ENCODE data around the gene PIP5K1C. TPM values are rescaled to one million over a fixed set of nuclear protein-coding genes. Genes with fewer than 3 reads are reported as not detected.

Gene PIP5K1C
- total RNA-seq, 6 experiments from 2014 or later, result 73.8 to 95.6 (median 78.7) TPM

GRCh38 chr19:3621689-3622088, 78.6 kb downstream of the PIP5K1C start:
- H3K4me1 Mint-ChIP-seq (ENCODE audit: low read depth), result peaks cover 16% of the 10 kb centered on the region
- H3K27me3 Mint-ChIP-seq (ENCODE audit: insufficient read depth), result peaks cover 7% of the 10 kb centered on the region
- no peaks in the 10 kb centered on the region for H3K9me3 Mint-ChIP-seq
- H3K36me3 Mint-ChIP-seq (ENCODE audit: low read depth), result peaks cover 9% of the 10 kb centered on the region; the same call in 1 of the 2 replicates
- H3K4me3 Mint-ChIP-seq, result no peak overlapping the region
- H3K27ac Mint-ChIP-seq, result no peak overlapping the region
- TF ChIP-seq CTCF (IDR thresholded peaks at IDR 0.05), result no peak
- no peak for DNase-seq

GRCh38 chr19:3620817-3621547, 79.3 kb downstream of the PIP5K1C start:
- no peak for DNase-seq
- H3K36me3 Mint-ChIP-seq (ENCODE audit: low read depth), result peaks cover 9% of the 10 kb centered on the region; the same call in 1 of the 2 replicates
- H3K4me1 Mint-ChIP-seq (ENCODE audit: low read depth), result peaks cover 16% of the 10 kb centered on the region
- no peak for TF ChIP-seq CTCF (IDR thresholded peaks at IDR 0.05)
- H3K9me3 Mint-ChIP-seq, result no peaks in the 10 kb centered on the region
- H3K4me3 Mint-ChIP-seq, result no peak overlapping the region
- no peak overlapping the region for H3K27ac Mint-ChIP-seq
- H3K27me3 Mint-ChIP-seq (ENCODE audit: insufficient read depth), result peaks cover 4% of the 10 kb centered on the region

- H3K9me3 Mint-ChIP-seq, result no peaks in the 10 kb centered on the region
- H3K4me3 Mint-ChIP-seq, result no peak overlapping the region
- DNase-seq, result no peak
- no peak overlapping the region for H3K27ac Mint-ChIP-seq
- TF ChIP-seq CTCF (IDR thresholded peaks at IDR 0.05), result no peak
- peaks cover 4% of the 10 kb centered on the region for H3K27me3 Mint-ChIP-seq (ENCODE audit: insufficient read depth)
- H3K36me3 Mint-ChIP-seq (ENCODE audit: low read depth), result peaks cover 9% of the 10 kb centered on the region; the same call in 1 of the 2 replicates
- H3K4me1 Mint-ChIP-seq (ENCODE audit: low read depth), result peaks cover 13% of the 10 kb centered on the region
Measured at GRCh38 chr19:3620145-3620816, 80.0 kb downstream of the PIP5K1C start.

- H3K27ac Mint-ChIP-seq, result no peak overlapping the region
- no peak for TF ChIP-seq CTCF (IDR thresholded peaks at IDR 0.05)
- no peak overlapping the region for H3K4me3 Mint-ChIP-seq
- H3K36me3 Mint-ChIP-seq (ENCODE audit: low read depth), result peaks cover 9% of the 10 kb centered on the region; the same call in 1 of the 2 replicates
- H3K9me3 Mint-ChIP-seq, result no peaks in the 10 kb centered on the region
- peaks cover 4% of the 10 kb centered on the region for H3K27me3 Mint-ChIP-seq (ENCODE audit: insufficient read depth)
- DNase-seq, result no peak
- peaks cover 7% of the 10 kb centered on the region for H3K4me1 Mint-ChIP-seq (ENCODE audit: low read depth)
Measured at GRCh38 chr19:3619631-3620012, 80.6 kb downstream of the PIP5K1C start.

- Mint-ChIP-seq H3K27me3 (ENCODE audit: insufficient read depth) (peaks cover 4% of the 10 kb centered on the region; the same call in 1 of the 2 replicates), H3K27ac (no peak overlapping the region), H3K4me1 (ENCODE audit: low read depth) (peaks cover under 1% of the 10 kb centered on the region), H3K4me3 (no peak overlapping the region), H3K36me3 (ENCODE audit: low read depth) (peaks cover 9% of the 10 kb centered on the region; the same call in 1 of the 2 replicates), H3K9me3 (no peaks in the 10 kb centered on the region)
- peak; percentile 39 for TF ChIP-seq CTCF (IDR thresholded peaks at IDR 0.05)
- no peak for DNase-seq
Measured at GRCh38 chr19:3618811-3619630, 81.2 kb downstream of the PIP5K1C start.
